ENCODE results near the gene TMOD4.
"Not testable (repeated sequence)": the region's sequence is repeated elsewhere in the genome, so short reads cannot be mapped to it uniquely, and the experiment has no call there.

TMOD4 gene

GRCh38 chr1:151175863-151176262 lies at the start of gene TMOD4:
TSS of gene TMOD4 (minus strand) at chr1:151175981. CDS start at chr1:151174875, 1,106 bp downstream.
- no peak for DNase-seq

- no peak for DNase-seq
These were observed 46.3 kb upstream of the TMOD4 start for GRCh38 chr1:151222130-151222529.

GRCh38 chr1:151221616-151222015 lies 45.8 kb upstream of the TMOD4 start:
- no peak for DNase-seq

DNA sequence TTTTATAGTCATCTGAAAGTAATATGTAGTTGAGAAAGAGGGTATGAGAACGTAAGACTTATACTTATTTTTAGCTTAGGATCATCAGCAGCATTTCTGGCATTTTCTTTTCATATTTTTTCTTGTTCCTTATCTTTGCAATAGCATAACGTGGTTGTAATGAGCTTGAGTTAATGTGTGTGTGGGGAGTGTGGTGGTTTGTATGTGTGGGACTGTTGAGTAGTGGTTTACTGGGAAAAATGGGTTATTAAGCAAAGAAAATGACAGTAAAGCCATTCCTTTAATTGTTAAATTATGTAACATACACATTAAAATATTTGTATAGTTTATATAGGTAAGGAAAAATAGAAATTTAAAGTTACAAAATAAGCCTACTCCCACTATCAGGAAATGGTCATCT lies 37.8 kb upstream of the TMOD4 start:
- DNase-seq, result no peak

DNA sequence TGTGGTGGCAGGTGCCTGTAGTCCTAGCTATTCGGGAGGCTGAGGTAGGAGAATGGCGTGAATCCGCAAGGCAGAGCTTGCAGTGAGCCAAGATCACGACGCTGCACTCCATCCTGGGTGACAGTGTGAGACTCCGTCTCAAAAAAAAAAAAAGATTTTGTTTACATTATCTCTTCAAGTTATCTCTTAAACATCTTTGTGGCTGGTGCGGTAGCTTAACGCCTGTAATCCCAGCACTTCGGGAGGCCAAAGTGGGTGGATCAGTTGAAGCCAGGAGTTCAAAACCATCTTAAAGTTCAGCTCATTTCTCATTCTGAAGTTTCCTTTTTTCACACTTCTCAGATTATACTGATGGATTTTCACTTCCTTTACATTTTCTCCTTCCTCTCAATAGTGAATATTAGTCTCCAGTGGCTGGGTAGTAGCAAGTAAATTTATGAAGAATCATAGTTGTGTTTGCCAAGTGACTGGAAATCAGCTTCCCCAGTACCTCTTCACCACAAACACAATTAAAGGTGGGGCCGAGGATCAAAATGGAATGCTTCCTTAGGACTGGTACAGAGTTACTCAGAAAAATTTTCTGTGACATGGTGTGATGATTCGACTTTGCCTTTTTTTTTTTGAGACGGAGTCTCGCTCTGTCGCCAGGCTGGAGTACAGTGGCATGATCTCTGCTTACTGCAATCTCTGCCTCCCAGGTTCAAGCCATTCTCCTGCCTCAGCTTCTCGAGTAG lies 36.4 kb upstream of the TMOD4 start:
- no peak for DNase-seq

- no peak for DNase-seq
These were observed 35.0 kb upstream of the TMOD4 start for GRCh38 chr1:151210830-151211229.

DNA sequence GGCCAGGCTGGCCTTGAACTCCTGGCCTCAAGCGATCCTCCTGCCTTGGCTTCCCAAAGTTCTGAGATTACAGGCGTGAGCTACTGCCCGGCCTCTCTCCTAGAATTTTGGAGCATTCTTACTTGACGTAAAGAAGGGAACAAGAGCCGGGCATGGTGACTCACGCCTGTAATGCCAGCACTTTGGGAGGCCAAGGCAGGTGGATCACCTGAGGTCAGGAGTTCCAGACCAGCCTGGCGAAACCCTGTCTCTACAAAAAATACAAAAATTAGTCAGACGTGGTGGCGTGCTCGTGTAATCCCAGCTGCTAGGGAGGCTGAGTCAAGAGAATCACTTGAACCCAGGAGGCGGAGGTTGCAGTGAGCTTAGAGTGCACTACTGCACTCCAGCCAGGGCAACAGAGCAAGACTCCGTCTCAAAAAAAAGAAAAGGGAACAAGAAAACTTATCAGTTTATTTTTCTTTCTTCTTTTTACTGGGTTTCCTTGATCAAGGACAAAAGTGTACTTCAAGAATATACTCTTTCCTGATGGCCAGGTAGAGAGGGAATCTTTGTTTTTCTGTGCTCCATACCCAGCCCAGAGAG lies 29.7 kb upstream of the TMOD4 start:
- not testable (repeated sequence) for DNase-seq

DNA sequence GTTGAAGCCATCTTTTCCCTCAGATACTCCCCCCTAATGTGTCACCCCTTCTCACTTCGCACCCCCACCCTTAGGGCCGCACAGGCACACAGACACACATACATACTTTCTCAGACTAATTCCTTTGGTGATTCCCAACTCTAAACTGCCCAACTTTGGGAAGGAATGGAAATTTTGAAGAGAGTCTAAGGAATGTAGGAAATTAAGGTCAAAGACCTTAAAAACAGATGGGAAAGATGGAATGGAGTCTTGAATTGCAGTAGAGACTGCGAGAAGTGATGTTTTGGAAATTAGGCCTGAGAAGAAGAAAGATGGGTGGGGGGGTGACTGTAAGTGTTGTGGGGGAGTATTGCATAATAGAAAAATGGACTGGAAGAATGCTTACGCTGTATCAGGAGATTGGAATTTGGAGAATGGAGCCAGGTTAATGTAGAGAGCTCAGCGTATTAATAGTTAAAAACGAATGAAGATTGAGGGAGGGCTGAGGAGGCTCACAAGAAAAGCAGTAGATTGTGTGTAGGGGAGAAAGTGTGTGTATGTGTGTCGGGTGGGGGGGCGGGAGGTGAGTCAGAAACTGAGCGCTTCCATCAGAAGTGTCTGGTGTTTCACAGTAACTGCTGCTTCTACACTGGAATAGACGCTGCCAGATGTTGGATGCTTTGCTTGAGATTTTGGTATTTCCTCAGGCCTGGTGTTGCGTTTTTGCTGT lies 24.2 kb upstream of the TMOD4 start:
- DNase-seq, result no peak

DNA sequence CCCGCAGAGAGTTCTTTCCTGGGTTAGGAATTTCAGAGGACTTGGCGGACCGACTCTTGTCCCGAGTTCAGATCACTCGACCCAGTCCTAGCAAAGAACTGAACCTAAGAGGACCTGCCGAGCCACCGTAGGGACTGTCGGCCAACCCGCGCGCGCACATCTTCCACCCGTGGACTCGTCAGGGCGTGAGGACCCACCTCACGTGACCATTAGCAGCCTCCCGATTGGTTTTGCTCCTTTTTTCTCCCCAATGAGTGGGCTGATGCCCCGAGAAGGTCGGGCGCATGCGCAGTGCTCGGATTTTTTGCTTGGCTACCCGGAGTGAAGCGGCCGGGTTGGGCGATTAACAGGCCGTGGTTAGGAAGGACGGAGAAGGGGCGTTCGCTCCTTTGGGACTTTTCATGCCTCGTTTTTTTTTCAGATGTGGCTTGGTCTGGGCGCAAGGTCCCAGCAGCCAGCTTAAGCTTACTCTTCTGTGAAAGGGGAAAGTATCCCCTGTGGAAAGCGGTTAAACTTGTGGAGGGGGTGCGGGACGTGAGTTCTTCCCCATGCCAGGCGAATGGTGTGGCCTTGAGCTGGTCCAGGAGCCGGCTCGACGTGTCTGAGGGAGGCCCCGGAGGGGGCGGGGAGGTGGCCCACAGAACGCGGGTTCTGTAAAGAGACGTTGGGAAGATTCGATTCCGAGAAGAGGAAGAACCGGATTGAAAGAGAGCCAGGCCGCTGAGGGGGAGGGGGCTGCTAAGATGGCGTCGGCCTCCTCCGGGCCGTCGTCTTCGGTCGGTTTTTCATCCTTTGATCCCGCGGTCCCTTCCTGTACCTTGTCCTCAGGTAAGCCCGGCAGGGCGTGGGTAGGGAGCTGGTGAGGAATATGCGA lies 22.7 kb upstream of the TMOD4 start, which contains the start of gene PIP5K1A:
Gene PIP5K1A, plus strand, starts transcription at position 299 of the 874 bp plus-strand sequence. Its CDS starts 445 bp downstream, at position 744.
- DNase-seq, result peak; percentile 92

DNA sequence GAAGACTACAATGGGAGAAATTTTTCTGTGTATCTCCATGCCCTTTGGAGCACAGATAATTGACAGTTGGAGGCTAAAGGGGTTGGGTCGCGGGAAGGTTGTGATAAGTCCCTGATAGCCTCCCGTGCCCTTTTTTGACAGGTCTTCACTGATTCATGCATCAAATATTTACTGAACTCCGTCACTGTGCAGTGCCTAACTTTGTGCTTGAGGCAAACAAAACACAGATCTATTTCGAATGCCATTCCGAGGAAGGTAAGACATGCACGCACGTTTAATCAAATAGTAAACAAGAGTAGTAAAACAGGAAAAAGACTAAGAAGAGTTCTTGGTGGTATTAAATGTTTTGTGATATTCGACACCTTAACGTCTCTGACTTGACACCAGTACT lies 22.1 kb upstream of the TMOD4 start:
- no peak for DNase-seq

- peak; percentile 48 for DNase-seq
These were observed 20.6 kb upstream of the TMOD4 start for GRCh38 chr1:151196292-151196800.

DNA sequence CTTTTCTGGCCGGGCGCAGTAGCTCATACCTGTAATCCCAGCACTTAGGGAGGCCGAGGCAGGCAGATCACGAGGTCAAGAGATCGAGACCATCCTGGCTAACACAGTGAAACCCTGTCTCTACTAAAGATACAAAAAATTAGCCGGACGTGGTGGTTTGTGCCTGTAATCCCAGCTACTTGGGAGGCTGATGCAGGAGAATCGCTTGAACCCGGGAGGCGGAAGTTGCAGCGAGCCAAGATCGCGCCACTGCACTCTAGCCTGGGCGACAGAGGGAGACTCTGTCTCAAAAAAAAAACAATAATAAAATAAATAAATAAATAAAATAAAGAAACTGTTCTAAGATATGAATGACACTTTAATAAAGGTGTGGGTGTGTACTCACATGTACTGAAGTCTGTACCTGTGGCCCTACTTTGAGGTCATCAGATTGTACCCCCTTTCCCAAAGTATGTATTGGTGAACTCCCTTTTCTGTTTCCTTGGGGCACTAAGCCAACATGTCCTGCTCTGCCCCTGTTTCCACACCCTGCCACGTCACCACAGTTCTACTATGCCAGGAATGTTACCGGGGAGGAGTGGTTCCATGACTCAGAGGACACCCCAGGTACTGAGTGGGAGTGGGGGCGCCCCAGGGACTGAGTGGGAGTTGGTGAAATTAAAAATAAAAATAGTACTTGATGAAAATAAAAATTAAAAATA lies 19.3 kb upstream of the TMOD4 start:
- DNase-seq, result not testable (repeated sequence)

- no peak for DNase-seq
These were observed 18.1 kb upstream of the TMOD4 start for GRCh38 chr1:151193856-151194255.

- DNase-seq, result no peak
These were observed 17.5 kb upstream of the TMOD4 start for GRCh38 chr1:151193304-151193703.

- no peak for DNase-seq
These were observed 16.3 kb upstream of the TMOD4 start for GRCh38 chr1:151192047-151192446.

- DNase-seq, result peak; percentile 89
These were observed 14.1 kb upstream of the TMOD4 start, which contains the start of gene VPS72 for GRCh38 chr1:151189637-151190445. TSS of gene VPS72 (minus strand) at chr1:151190197. CDS start at chr1:151190121, 76 bp downstream.

DNA sequence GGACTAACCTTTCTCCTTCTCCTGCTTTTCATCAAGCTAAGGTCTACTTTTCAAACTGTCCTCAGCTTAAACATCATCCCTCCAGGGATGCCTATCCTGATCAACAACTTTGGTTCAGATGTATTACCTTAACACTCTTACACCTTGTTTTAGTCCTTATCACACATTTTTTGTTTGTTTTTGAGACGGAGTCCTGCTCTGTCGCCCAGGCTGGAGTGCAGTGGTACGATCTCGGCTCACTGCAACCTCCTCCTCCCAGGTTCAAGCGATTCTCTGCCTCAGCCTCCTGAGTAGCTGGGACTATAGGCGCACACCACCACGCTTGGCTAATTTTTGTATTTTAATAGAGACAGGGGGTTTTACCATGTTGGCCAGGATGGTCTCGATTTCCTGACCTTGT lies 12.9 kb upstream of the TMOD4 start:
- DNase-seq, result not testable (repeated sequence)

- no peak for DNase-seq
These were observed 11.4 kb upstream of the TMOD4 start for GRCh38 chr1:151187205-151187604.

DNA sequence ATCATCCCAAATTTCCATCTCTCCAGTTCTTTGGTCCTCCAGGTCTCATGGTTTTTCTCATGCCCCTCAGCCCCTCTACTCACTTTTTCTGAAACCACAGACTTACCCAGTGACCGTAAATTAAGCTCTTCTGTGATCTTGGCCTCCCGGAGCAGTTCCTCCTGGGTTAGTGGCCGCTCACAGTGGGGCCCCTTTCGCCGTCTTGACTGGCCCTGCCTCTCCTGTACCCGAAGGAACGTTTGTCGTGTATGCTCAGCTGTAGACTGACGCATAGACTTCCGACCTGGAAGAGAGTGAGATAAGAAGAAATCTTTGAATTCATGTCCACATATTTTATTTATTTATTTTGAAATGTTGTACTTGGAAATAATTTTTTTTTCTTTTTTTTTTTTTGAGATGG lies 8.4 kb upstream of the TMOD4 start:
- DNase-seq, result no peak

GRCh38 chr1:151176514-151177045 lies 799 bp upstream of the TMOD4 start:
- no peak for DNase-seq

All from NCI-H510A (cell line).